GM23248 (cell line): Measurements from ENCODE around the gene TIMM22. TPM values are rescaled to one million over a fixed set of nuclear protein-coding genes. Genes with fewer than 3 reads are reported as not detected.

Experiments used
- DNase-seq: peaks from one replicate; pipeline ENCODE4 v3.0.0-alpha.2; 2015
- H2AFZ ChIP-seq: fragments of 200-600 bp; sonication (generic); 2 replicates; pipeline ENCODE4 v1.6.1; 2016; ENCODE audit warnings: antibody characterized with exemption
- H3F3A ChIP-seq: fragments of 200-600 bp; sonication (generic); 2 replicates; pipeline ENCODE4 v1.6.1; 2016; ENCODE audit warnings: mild to moderate bottlenecking, antibody characterized with exemption, mixed run types; ENCODE audit not compliant: insufficient read depth
- H3K27ac ChIP-seq: fragments of 200-600 bp; sonication (generic); 2 replicates; pipeline ENCODE4 v1.5.1; 2016; ENCODE audit warnings: mild to moderate bottlenecking
- H3K27me3 ChIP-seq: fragments of 200-600 bp; sonication (generic); replicated peaks from 2 replicates; pipeline ENCODE4 v1.6.1; 2016; ENCODE audit warnings: mild to moderate bottlenecking; ENCODE audit not compliant: insufficient read depth
- H3K36me3 ChIP-seq: fragments of 200-600 bp; sonication (generic); 2 replicates; pipeline ENCODE4 v1.6.1; 2016; ENCODE audit warnings: low read depth, mild to moderate bottlenecking
- H3K4me1 ChIP-seq: fragments of 200-600 bp; sonication (generic); 2 replicates; pipeline ENCODE4 v1.6.1; 2016; ENCODE audit warnings: mild to moderate bottlenecking; ENCODE audit not compliant: insufficient read depth
- H3K4me2 ChIP-seq: fragments of 200-600 bp; sonication (generic); one replicate; pipeline ENCODE4 v1.6.1; 2016; ENCODE audit warnings: mild to moderate bottlenecking; ENCODE audit not compliant: unreplicated experiment
- H3K4me3 ChIP-seq: fragments of 200-600 bp; sonication (generic); 2 replicates; pipeline ENCODE4 v1.5.1; 2016; ENCODE audit warnings: mild to moderate bottlenecking
- H3K79me2 ChIP-seq: fragments of 200-600 bp; sonication (generic); 2 replicates; pipeline ENCODE4 v1.6.1; 2016; ENCODE audit warnings: mild to moderate bottlenecking; ENCODE audit not compliant: insufficient read depth
- H3K9ac ChIP-seq: fragments of 200-600 bp; sonication (generic); 2 replicates; pipeline ENCODE4 v1.6.1; 2016; ENCODE audit warnings: mild to moderate bottlenecking
- H3K9me2 ChIP-seq: fragments of 200-600 bp; sonication (generic); 2 replicates; pipeline ENCODE4 v1.6.1; 2016; ENCODE audit warnings: mixed run types, mild to moderate bottlenecking, moderate library complexity; ENCODE audit not compliant: insufficient read depth
- H3K9me3 ChIP-seq: fragments of 200-600 bp; sonication (generic); one replicate; pipeline ENCODE4 v1.6.1; 2017; ENCODE audit warnings: low read depth
- H4K20me1 ChIP-seq: fragments of 200-600 bp; sonication (generic); 2 replicates; pipeline ENCODE4 v1.6.0; 2016; ENCODE audit not compliant: insufficient read depth
- EZH2 ChIP-seq: fragments of 200-600 bp; sonication (generic); IDR thresholded peaks from 2 replicates; pipeline ENCODE4 v1.6.1; 2018; ENCODE audit warnings: antibody characterized with exemption, mild to moderate bottlenecking; ENCODE audit not compliant: insufficient read depth, poor library complexity, severe bottlenecking
- EZH2phosphoT487 ChIP-seq: fragments of 200-600 bp; sonication (generic); IDR thresholded peaks from 2 replicates; pipeline ENCODE4 v1.6.1; 2018; ENCODE audit warnings: antibody characterized with exemption, moderate library complexity, mild to moderate bottlenecking, low read depth; ENCODE audit not compliant: insufficient read depth
- WGBS, 2 experiments: methylation state at CpG; one replicate each; pipeline ENCODE4 v1.1.6; 2015 to 2017; ENCODE audit warnings: low lambda C conversion rate in 2 of 2, low coverage in 1 of 2; ENCODE audit errors: missing lambda C conversion rate in 2 of 2; 5-methylcytosine and 5-hydroxymethylcytosine counted together
- in situ Hi-C: fragments of 300-500 bp; cut with MboI; formaldehyde crosslinking; loops from 2 replicates; pipeline ENCODE4 v1.15.0; 2020
- polyA plus RNA-seq: library from polyadenylated mRNA; unstranded; fragments of >200 nt; fragmentation: Nextera tagmentation; extraction: Ambion mirVana; gene quantifications from 2 replicates; pipeline ENCODE4 v1.2.1, GENCODE V29; 2016
- total RNA-seq: library from RNA; depleted of rRNA; stranded (reverse); fragments of >200 nt; shearing (Covaris generic); gene quantifications from 2 replicates; pipeline ENCODE4 v1.2.3, GENCODE V29; 2014

TIMM22 gene
- total and polyA plus RNA-seq, 2 experiments from 2014 or later = 19.2 to 26.1 TPM

DNA sequence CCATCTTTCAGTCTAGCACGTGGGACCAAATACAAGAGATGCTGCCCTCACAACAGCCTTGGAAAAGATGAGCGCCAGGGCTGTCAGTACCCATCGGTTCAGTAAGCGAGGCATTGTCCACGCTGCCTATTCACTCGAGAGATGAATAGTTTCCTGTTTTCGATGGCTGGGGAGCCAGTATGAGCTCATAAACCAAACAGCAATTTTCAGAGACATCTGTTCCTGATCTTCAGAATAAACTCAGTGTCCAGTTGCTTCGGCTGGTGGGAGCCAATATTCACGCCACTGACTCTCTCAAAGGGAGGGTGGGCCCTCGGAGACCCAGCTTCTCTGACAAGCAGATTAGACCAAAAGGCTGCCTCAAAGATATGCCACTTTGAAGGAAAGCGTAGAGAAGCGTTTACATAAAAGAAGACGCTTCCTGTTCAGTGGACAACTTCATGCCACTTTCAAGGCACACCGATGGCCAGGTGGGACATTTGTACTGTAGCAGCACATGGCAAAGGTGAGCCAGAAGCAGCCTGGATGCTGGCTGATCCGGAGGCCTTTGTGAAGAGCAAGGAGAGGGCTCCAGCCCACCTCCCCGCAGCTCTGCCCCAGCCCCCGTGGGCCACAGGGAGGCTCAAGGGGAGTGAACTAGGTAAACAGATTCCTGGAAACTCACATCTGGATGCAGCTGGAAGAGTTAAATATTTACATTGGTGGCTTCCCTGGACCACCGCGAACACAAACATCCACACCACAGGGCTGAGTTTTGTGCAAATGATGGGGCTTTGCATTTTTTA lies 6.0 kb downstream of the TIMM22 start:
- DNase-seq = peak; percentile 84
- WGBS, 2 experiments = 46 to 49% methylated on average over 19 of the region's 19 CpGs
- Histone ChIP-seq H3K4me1 (peaks cover 38% of the 10 kb centered on the region), H3K9me2 (no peaks in the 10 kb centered on the region), H3K36me3 (peaks cover 17% of the 10 kb centered on the region; the same call in 1 of the 2 replicates), H3K9me3 (no peaks in the 10 kb centered on the region), H3F3A (peaks cover 44% of the 10 kb centered on the region), H3K4me3 (no peak overlapping the region), H2AFZ (no peak overlapping the region), H3K4me2 (peak overlapping the region; percentile 46), H3K27ac (peak overlapping the region; percentile 70), H4K20me1 (no peaks in the 10 kb centered on the region; the same call in 1 of the 2 replicates), H3K9ac (peak overlapping the region; percentile 44; the same call in 1 of the 2 replicates), H3K27me3 (no peaks in the 10 kb centered on the region), H3K79me2 (peaks cover 27% of the 10 kb centered on the region)
- TF ChIP-seq EZH2 (no peak), EZH2phosphoT487 (no peak)
- in situ Hi-C loops = no loop called here

DNA sequence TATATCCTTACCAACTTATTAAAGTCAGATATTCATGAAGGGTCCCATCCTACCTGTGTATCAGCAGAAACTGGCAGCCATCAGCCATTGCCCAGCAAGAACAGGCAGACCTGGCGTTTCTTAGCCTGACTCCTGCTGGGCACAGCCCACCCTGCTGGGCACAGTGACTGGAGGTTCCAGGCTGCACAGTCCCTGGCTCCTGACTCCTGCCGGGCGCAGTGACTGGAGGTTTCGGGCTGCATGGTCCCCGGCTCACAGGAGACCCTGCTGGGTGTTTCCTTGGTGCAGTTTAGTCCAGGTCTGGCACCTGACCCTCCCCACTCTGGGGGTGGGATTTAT lies 6.7 kb downstream of the TIMM22 start:
- peaks cover 32% of the 10 kb centered on the region for H3K4me1 ChIP-seq
- no peak overlapping the region for H2AFZ ChIP-seq
- no peak for DNase-seq
- in situ Hi-C loops = no loop called here
- no peak overlapping the region for H3K9ac ChIP-seq
- no peaks in the 10 kb centered on the region for H3K27me3 ChIP-seq
- H4K20me1 ChIP-seq = no peaks in the 10 kb centered on the region; the same call in 1 of the 2 replicates
- H3F3A ChIP-seq = peaks cover 41% of the 10 kb centered on the region
- TF ChIP-seq EZH2 (no peak), EZH2phosphoT487 (no peak)
- 97 to 99% methylated on average over 5 of the region's 5 CpGs for WGBS, 2 experiments
- peaks cover 21% of the 10 kb centered on the region for H3K79me2 ChIP-seq
- H3K27ac ChIP-seq = no peak overlapping the region; the same call in 1 of the 2 replicates
- H3K4me3 ChIP-seq = no peak overlapping the region
- H3K4me2 ChIP-seq = no peak overlapping the region
- no peaks in the 10 kb centered on the region for H3K9me2 ChIP-seq
- no peaks in the 10 kb centered on the region for H3K9me3 ChIP-seq
- peaks cover 17% of the 10 kb centered on the region; the same call in 1 of the 2 replicates for H3K36me3 ChIP-seq

DNA sequence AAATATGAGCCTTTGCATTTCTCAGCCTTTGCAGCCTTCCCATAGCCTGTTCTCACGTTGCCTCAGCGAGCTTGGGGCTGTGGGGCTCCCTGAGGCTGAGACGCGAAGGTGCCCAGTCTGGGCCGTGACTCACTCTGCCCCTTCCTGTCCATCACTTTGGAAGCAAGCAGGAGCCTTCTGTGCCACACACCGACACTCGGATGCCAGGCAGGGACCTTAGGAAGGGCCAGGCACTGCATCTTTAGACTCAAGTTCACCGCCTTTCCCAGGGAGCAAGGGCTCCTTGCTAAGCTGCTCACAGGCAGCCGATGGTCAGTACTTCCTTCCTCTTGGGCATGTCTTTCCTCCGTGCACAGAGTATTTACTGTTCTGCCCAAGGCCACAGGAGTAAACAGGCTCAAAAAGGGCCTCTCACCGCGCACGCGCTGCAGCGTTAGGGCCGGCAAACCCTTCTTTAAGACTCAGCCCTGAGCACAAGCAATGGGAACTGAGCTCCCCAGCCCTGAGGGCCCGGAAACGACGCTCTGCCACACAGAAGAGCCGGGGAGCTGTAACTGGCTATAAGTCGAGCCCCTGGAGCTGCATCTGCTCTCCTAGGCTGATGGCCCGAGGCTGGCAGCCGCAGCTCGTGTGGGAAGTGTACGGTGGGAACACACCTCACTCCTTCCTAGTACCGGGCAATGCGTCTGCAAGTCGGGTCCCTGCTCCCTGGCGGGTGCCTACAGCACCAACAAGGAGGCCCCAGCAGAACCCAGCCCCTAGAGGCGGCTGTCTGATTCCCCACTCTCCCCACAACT lies 7.2 kb downstream of the TIMM22 start:
- no peaks in the 10 kb centered on the region; the same call in 1 of the 2 replicates for H4K20me1 ChIP-seq
- H3K36me3 ChIP-seq = peaks cover 17% of the 10 kb centered on the region; the same call in 1 of the 2 replicates
- H3K79me2 ChIP-seq = peaks cover 16% of the 10 kb centered on the region
- no peaks in the 10 kb centered on the region for H3K27me3 ChIP-seq
- no peak overlapping the region for H3K4me2 ChIP-seq
- H2AFZ ChIP-seq = no peak overlapping the region
- H3K4me1 ChIP-seq = peaks cover 28% of the 10 kb centered on the region
- no peak for DNase-seq
- no peaks in the 10 kb centered on the region for H3K9me2 ChIP-seq
- H3K27ac ChIP-seq = no peak overlapping the region
- H3K9ac ChIP-seq = no peak overlapping the region
- no peaks in the 10 kb centered on the region for H3K9me3 ChIP-seq
- H3F3A ChIP-seq = peaks cover 37% of the 10 kb centered on the region
- in situ Hi-C loops = no loop called here
- no peak for TF ChIP-seq EZH2
- WGBS, 2 experiments = 87 to 91% methylated on average over 30 of the region's 30 CpGs
- H3K4me3 ChIP-seq = no peak overlapping the region

DNA sequence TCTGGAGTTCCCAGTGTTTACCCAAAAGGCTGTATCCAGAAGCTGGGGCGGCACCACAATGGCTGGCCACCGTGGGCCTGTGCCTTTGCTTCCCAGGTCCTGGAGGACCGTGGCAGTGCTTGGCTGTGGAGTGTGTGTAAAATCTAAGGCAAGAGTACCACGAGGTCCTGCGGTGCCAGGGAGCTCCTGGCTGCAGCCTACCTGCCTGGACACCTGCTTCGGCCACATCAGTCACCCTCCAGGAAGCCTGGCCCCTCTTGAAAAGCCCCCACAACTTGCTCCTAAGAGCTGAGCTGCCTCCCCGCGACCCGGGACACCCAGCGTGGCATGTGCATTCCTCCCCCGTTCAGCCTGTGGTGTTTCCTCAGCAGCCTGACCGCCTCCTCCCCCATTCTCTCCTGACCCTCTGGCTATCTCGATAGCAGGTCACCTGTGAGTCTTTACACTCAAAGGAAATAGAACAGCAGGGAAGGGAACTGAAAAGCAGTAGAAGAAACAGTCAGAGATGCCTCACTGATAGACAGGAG lies 7.9 kb downstream of the TIMM22 start:
- Histone ChIP-seq H3K36me3 (peaks cover 12% of the 10 kb centered on the region; the same call in 1 of the 2 replicates), H3K4me2 (no peak overlapping the region), H3K27me3 (no peaks in the 10 kb centered on the region), H3K9me3 (no peaks in the 10 kb centered on the region), H3K4me1 (peaks cover 28% of the 10 kb centered on the region), H2AFZ (no peak overlapping the region), H3F3A (peaks cover 32% of the 10 kb centered on the region), H3K9me2 (no peaks in the 10 kb centered on the region), H3K4me3 (no peak overlapping the region), H3K27ac (no peak overlapping the region), H3K79me2 (peaks cover 10% of the 10 kb centered on the region), H3K9ac (no peak overlapping the region), H4K20me1 (no peaks in the 10 kb centered on the region; the same call in 1 of the 2 replicates)
- 93% methylated on average over 9 to 13 of the region's 13 CpGs for WGBS, 2 experiments
- no peak for DNase-seq
- in situ Hi-C loops = no loop called here
- no peak for TF ChIP-seq EZH2
- no peak for TF ChIP-seq EZH2phosphoT487
